GM23338 (cell line): Measurements from ENCODE around the gene GDF11. TPM values are rescaled to one million over a fixed set of nuclear protein-coding genes. Genes with fewer than 3 reads are reported as not detected.

Experiments
- ATAC-seq: fragments of 200-7000 bp; cut with Tn5 transposase; 3 replicates; pipeline ENCODE4 v1.9.1; 2020
- DNase-seq: peaks from one replicate; pipeline ENCODE4 v3.0.0-alpha.2; 2015; ENCODE audit warnings: low spot score
- H2AFZ ChIP-seq: fragments of 200-600 bp; sonication (generic); 2 replicates; pipeline ENCODE4 v1.8.0; 2016; ENCODE audit warnings: antibody characterized with exemption, mild to moderate bottlenecking, moderate library complexity
- H3F3A ChIP-seq: fragments of 200-600 bp; sonication (generic); replicated peaks from 2 replicates; pipeline ENCODE4 v1.8.0; 2017; ENCODE audit warnings: antibody characterized with exemption, mixed run types, low read depth
- H3K27ac ChIP-seq: fragments of 200-600 bp; sonication (generic); 2 replicates; pipeline ENCODE4 v1.6.1; 2016; ENCODE audit warnings: low read depth
- H3K27me3 ChIP-seq: fragments of 200-600 bp; sonication (generic); 2 replicates; pipeline ENCODE4 v1.8.0; 2016; ENCODE audit warnings: mild to moderate bottlenecking, mixed run types, moderate library complexity; ENCODE audit not compliant: insufficient read depth
- H3K36me3 ChIP-seq: fragments of 200-600 bp; sonication (generic); 2 replicates; pipeline ENCODE4 v1.8.0; 2016; ENCODE audit warnings: mild to moderate bottlenecking; ENCODE audit not compliant: insufficient read depth
- H3K4me1 ChIP-seq: fragments of 200-600 bp; sonication (generic); 2 replicates; pipeline ENCODE4 v1.8.0; 2016; ENCODE audit warnings: mild to moderate bottlenecking, moderate library complexity; ENCODE audit not compliant: insufficient read depth
- H3K4me2 ChIP-seq: fragments of 200-600 bp; sonication (generic); 2 replicates; pipeline ENCODE4 v1.7.1; 2017; ENCODE audit warnings: mixed run types
- H3K4me3 ChIP-seq: fragments of 200-600 bp; sonication (generic); 2 replicates; pipeline ENCODE4 v1.6.1; 2016; ENCODE audit warnings: mixed run types
- H3K79me2 ChIP-seq: fragments of 200-600 bp; sonication (generic); replicated peaks from 2 replicates; pipeline ENCODE4 v1.8.0; 2017; ENCODE audit warnings: mild to moderate bottlenecking; ENCODE audit not compliant: insufficient read depth
- H3K9me2 ChIP-seq: fragments of 200-600 bp; sonication (generic); 2 replicates; pipeline ENCODE4 v1.8.0; 2017; ENCODE audit not compliant: insufficient read depth
- H4K20me1 ChIP-seq: fragments of 200-600 bp; sonication (generic); replicated peaks from 2 replicates; pipeline ENCODE4 v1.8.0; 2017; ENCODE audit warnings: mild to moderate bottlenecking; ENCODE audit not compliant: insufficient read depth
- H3K27ac Mint-ChIP-seq: 2 replicates; pipeline ENCODE4 v1.8.0; 2020; ENCODE audit warnings: inconsistent platforms, mild to moderate bottlenecking, moderate library complexity, mixed read lengths
- H3K27me3 Mint-ChIP-seq: 3 replicates; pipeline ENCODE4 v1.8.0; 2022; ENCODE audit warnings: low read depth, mild to moderate bottlenecking, moderate library complexity, mixed read lengths, inconsistent platforms; ENCODE audit not compliant: insufficient read depth, poor library complexity
- H3K36me3 Mint-ChIP-seq: 3 replicates; pipeline ENCODE4 v1.8.0; 2021; ENCODE audit warnings: low read depth, mild to moderate bottlenecking, inconsistent platforms, moderate library complexity, mixed read lengths
- H3K4me1 Mint-ChIP-seq: 3 replicates; pipeline ENCODE4 v1.8.0; 2020; ENCODE audit warnings: mild to moderate bottlenecking, inconsistent platforms, mixed read lengths
- H3K4me3 Mint-ChIP-seq: 3 replicates; pipeline ENCODE4 v1.8.0; 2021; ENCODE audit warnings: moderate library complexity, mild to moderate bottlenecking, inconsistent platforms, mixed read lengths
- H3K9me3 Mint-ChIP-seq: 3 replicates; pipeline ENCODE4 v1.8.0; 2020; ENCODE audit warnings: moderate library complexity, mild to moderate bottlenecking, inconsistent platforms, mixed read lengths
- STAT1 ChIP-seq: IDR thresholded peaks from one replicate; pipeline ENCODE4 v1.6.1; 2016; ENCODE audit warnings: antibody characterized with exemption; ENCODE audit not compliant: unreplicated experiment
- ZNF462 ChIP-seq: fragments of 250-450 bp; sonication (Bioruptor Pico); IDR thresholded peaks from 2 replicates; pipeline ENCODE4 v1.5.0; 2020; ENCODE audit warnings: mild to moderate bottlenecking, moderate library complexity
- polyA plus RNA-seq: library from polyadenylated mRNA; unstranded; fragments of >200 nt; fragmentation: Nextera tagmentation; extraction: Ambion mirVana; gene quantifications from 2 replicates; pipeline ENCODE4 v1.2.1, GENCODE V29; 2016
- total RNA-seq: library from RNA; depleted of rRNA; stranded (reverse); fragments of >200 nt; shearing (Covaris generic); gene quantifications from 2 replicates; pipeline ENCODE4 v1.2.3, GENCODE V29; 2014
- TF ChIP-seq, protein P1 (sequence below): IDR thresholded peaks from one replicate; pipeline ENCODE4 v1.6.1; 2018; ENCODE audit warnings: antibody characterized with exemption; ENCODE audit not compliant: unreplicated experiment

Gene GDF11
- total and polyA plus RNA-seq, 2 experiments from 2014 or later: 3.7 to 12.5 TPM

DNA sequence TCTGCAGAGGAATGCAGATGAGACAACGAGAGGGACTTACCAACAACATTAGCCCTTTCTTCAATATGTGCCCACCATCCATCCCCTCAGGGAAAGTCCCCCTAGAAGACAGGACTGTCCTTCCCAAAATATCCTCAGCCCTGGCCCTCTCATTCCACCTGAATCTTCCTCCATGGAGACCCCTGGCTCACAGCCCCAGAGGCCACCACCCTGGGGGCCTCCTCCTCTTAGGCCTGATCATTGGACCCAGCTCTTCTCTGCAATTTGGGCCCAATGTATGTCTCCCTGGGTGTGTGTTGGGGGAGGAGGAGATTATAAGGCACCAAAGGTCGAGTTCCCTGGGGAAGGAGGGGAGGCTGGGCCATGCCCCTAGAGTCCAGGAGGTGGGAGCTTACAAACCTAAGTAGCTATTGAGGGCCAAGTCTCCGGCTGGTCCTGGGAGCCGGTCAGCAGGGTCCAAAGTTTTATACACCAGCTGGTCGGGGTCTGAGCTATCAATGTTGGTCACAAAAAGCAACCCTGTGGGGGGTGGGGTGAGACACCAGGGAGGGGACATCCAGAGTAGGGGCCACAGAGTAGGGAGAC lies 43.4 kb upstream of the GDF11 start:
- TF ChIP-seq STAT1 (no peak), ZNF462 (CRISPR knock-in tag) (no peak)
- TF ChIP-seq, protein P1, sequence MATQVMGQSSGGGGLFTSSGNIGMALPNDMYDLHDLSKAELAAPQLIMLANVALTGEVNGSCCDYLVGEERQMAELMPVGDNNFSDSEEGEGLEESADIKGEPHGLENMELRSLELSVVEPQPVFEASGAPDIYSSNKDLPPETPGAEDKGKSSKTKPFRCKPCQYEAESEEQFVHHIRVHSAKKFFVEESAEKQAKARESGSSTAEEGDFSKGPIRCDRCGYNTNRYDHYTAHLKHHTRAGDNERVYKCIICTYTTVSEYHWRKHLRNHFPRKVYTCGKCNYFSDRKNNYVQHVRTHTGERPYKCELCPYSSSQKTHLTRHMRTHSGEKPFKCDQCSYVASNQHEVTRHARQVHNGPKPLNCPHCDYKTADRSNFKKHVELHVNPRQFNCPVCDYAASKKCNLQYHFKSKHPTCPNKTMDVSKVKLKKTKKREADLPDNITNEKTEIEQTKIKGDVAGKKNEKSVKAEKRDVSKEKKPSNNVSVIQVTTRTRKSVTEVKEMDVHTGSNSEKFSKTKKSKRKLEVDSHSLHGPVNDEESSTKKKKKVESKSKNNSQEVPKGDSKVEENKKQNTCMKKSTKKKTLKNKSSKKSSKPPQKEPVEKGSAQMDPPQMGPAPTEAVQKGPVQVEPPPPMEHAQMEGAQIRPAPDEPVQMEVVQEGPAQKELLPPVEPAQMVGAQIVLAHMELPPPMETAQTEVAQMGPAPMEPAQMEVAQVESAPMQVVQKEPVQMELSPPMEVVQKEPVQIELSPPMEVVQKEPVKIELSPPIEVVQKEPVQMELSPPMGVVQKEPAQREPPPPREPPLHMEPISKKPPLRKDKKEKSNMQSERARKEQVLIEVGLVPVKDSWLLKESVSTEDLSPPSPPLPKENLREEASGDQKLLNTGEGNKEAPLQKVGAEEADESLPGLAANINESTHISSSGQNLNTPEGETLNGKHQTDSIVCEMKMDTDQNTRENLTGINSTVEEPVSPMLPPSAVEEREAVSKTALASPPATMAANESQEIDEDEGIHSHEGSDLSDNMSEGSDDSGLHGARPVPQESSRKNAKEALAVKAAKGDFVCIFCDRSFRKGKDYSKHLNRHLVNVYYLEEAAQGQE: no peak
- Histone ChIP-seq H3K4me2 (no peak overlapping the region), H3F3A (no peaks in the 10 kb centered on the region), H3K27ac (no peak overlapping the region), H3K79me2 (peaks cover 6% of the 10 kb centered on the region), H3K4me1 (no peaks in the 10 kb centered on the region), H3K9me2 (no peaks in the 10 kb centered on the region), H3K36me3 (no peaks in the 10 kb centered on the region), H2AFZ (no peak overlapping the region), H3K27me3 (no peaks in the 10 kb centered on the region), H3K4me3 (no peak overlapping the region), H4K20me1 (no peaks in the 10 kb centered on the region; the same call in 1 of the 2 replicates)
- Mint-ChIP-seq H3K9me3 (no peaks in the 10 kb centered on the region), H3K27me3 (peaks cover 8% of the 10 kb centered on the region), H3K27ac (no peak overlapping the region), H3K4me3 (no peak overlapping the region), H3K4me1 (peaks cover 2% of the 10 kb centered on the region; the same call in 1 of the 3 replicates), H3K36me3 (peaks cover 16% of the 10 kb centered on the region; the same call in 2 of the 3 replicates)
- ATAC-seq (no peak), DNase-seq (no peak)
